WTC11 (cell line): ENCODE data around the gene GNL1. TPM values are rescaled to one million over a fixed set of nuclear protein-coding genes. Genes with fewer than 3 reads are reported as not detected.

Experiments
- ATAC-seq: fragments of 200-7000 bp; cut with Tn5 transposase; 2 replicates; pipeline ENCODE4 v1.10.0; 2021; ENCODE audit warnings: mild to moderate bottlenecking, moderate library complexity
- CTCF ChIA-PET: fragments of 300-600 bp; sonication (Branson Sonifier 250); formaldehyde crosslinking; loops from one replicate; lab custom pipeline; 2021; ENCODE audit warnings: antibody characterized with exemption; lab: Charles Lee
- POLR2A ChIA-PET: fragments of 350-600 bp; sonication (Branson Sonifier 250); formaldehyde crosslinking; loops from one replicate; lab custom pipeline; 2021; ENCODE audit warnings: antibody characterized with exemption; lab: Charles Lee
- DNase-seq: peaks from one replicate; pipeline ENCODE4 v3.0.0; 2021; ENCODE audit warnings: low spot score
- H3K27ac Mint-ChIP-seq: 2 replicates; pipeline ENCODE4 v1.8.0; 2021; ENCODE audit warnings: mixed read lengths
- H3K27me3 Mint-ChIP-seq: 2 replicates; pipeline ENCODE4 v1.8.0; 2021; ENCODE audit warnings: low read depth, mild to moderate bottlenecking, moderate library complexity, mixed read lengths
- H3K36me3 Mint-ChIP-seq: 2 replicates; pipeline ENCODE4 v1.8.0; 2021; ENCODE audit warnings: mixed read lengths
- H3K4me1 Mint-ChIP-seq: 2 replicates; pipeline ENCODE4 v1.8.0; 2022; ENCODE audit warnings: mixed read lengths
- H3K4me3 Mint-ChIP-seq: 2 replicates; pipeline ENCODE4 v1.8.0; 2021; ENCODE audit warnings: mild to moderate bottlenecking, moderate library complexity, mixed read lengths
- H3K9me3 Mint-ChIP-seq: 2 replicates; pipeline ENCODE4 v1.8.0; 2021; ENCODE audit warnings: mixed read lengths
- ATF1 ChIP-seq: sonication (generic); formaldehyde crosslinking; IDR thresholded peaks from 2 replicates; pipeline ENCODE4 v1.8.1; 2023; ENCODE audit warnings: mild to moderate bottlenecking, moderate library complexity, missing genetic modification reagents
- CBFB ChIP-seq: sonication (generic); formaldehyde crosslinking; IDR thresholded peaks from 2 replicates; pipeline ENCODE4 v1.8.1; 2022; ENCODE audit warnings: mild to moderate bottlenecking, low read depth, missing genetic modification reagents
- CREB1 ChIP-seq: sonication (generic); formaldehyde crosslinking; IDR thresholded peaks from 2 replicates; pipeline ENCODE4 v1.8.0; 2023; ENCODE audit warnings: mild to moderate bottlenecking, missing genetic modification reagents
- CTCF ChIP-seq: fragments of 200-600 bp; IDR thresholded peaks from 2 replicates; pipeline ENCODE4 v1.8.0; 2022; ENCODE audit warnings: antibody characterized with exemption
- ERG ChIP-seq: fragments of 250-450 bp; sonication (Bioruptor Pico); IDR thresholded peaks from 2 replicates; pipeline ENCODE4 v1.8.0; 2021; ENCODE audit warnings: mild to moderate bottlenecking
- MLX ChIP-seq: sonication (generic); formaldehyde crosslinking; IDR thresholded peaks from 2 replicates; pipeline ENCODE4 v1.8.1; 2023; ENCODE audit warnings: mild to moderate bottlenecking, missing genetic modification reagents, moderate library complexity
- SMAD4 ChIP-seq: sonication (generic); formaldehyde crosslinking; IDR thresholded peaks from 2 replicates; pipeline ENCODE4 v1.8.0; 2022; ENCODE audit warnings: mild to moderate bottlenecking, missing genetic modification reagents
- ZBTB21 ChIP-seq: sonication (generic); formaldehyde crosslinking; IDR thresholded peaks from 2 replicates; pipeline ENCODE4 v1.8.1; 2023; ENCODE audit warnings: mild to moderate bottlenecking, missing genetic modification reagents, borderline replicate concordance
- ZNF317 ChIP-seq: sonication (generic); formaldehyde crosslinking; IDR thresholded peaks from 2 replicates; pipeline ENCODE4 v1.8.1; 2023; ENCODE audit warnings: low read depth, mild to moderate bottlenecking, moderate library complexity, missing genetic modification reagents, borderline replicate concordance
- total RNA-seq: library from RNA; stranded (reverse); gene quantifications from 3 replicates; pipeline ENCODE4 v1.2.3, GENCODE V29; 2021
- TF ChIP-seq, protein P1 (sequence below): sonication (generic); formaldehyde crosslinking; IDR thresholded peaks from 2 replicates; pipeline ENCODE4 v1.8.0; 2022; ENCODE audit warnings: mild to moderate bottlenecking, missing genetic modification reagents
- TF ChIP-seq, protein P2 (sequence below): sonication (generic); formaldehyde crosslinking; conservative IDR thresholded peaks from 2 replicates; pipeline ENCODE4 v1.8.1; 2022; ENCODE audit warnings: mild to moderate bottlenecking, missing genetic modification reagents
- TF ChIP-seq, protein P3 (sequence below): fragments of 250-450 bp; sonication (Bioruptor Pico); conservative IDR thresholded peaks from 2 replicates; pipeline ENCODE4 v1.9.0; 2021; ENCODE audit warnings: mild to moderate bottlenecking
- TF ChIP-seq, protein P4 (sequence below): sonication (generic); formaldehyde crosslinking; IDR thresholded peaks from 2 replicates; pipeline ENCODE4 v1.8.1; 2022; ENCODE audit warnings: missing genetic modification reagents, borderline replicate concordance

Gene GNL1
- total RNA-seq, 1 experiment from 2014 or later: 85.7 TPM

DNA sequence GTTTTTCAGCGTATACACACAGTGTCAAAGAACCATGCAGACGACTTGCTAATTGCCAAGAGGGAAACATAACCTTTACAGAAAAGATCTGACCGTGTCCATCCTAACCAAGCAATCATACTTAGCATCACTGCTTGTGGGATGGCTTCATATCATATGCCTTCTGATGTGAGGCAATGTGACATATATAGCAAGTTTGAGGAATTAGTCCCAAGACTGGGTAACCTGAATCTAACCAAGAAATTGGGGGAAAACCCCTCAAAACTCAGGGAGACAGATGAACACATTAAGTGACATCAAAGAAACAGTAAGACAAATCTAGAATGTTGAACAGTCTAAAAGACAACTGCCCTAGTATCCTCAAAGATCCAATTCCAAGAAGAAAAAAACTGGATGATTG, 18.4 kb downstream of the GNL1 start:
- no peak for DNase-seq
- Mint-ChIP-seq H3K9me3 (no peaks in the 10 kb centered on the region), H3K4me3 (no peak overlapping the region), H3K4me1 (peaks cover 10% of the 10 kb centered on the region), H3K36me3 (no peaks in the 10 kb centered on the region)
- TF ChIP-seq CBFB (CRISPR knock-in tag): no peak
- TF ChIP-seq, protein P1, sequence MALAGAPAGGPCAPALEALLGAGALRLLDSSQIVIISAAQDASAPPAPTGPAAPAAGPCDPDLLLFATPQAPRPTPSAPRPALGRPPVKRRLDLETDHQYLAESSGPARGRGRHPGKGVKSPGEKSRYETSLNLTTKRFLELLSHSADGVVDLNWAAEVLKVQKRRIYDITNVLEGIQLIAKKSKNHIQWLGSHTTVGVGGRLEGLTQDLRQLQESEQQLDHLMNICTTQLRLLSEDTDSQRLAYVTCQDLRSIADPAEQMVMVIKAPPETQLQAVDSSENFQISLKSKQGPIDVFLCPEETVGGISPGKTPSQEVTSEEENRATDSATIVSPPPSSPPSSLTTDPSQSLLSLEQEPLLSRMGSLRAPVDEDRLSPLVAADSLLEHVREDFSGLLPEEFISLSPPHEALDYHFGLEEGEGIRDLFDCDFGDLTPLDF: no peak
- TF ChIP-seq, protein P2, sequence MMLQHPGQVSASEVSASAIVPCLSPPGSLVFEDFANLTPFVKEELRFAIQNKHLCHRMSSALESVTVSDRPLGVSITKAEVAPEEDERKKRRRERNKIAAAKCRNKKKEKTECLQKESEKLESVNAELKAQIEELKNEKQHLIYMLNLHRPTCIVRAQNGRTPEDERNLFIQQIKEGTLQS (CRISPR knock-in tag): no peak
- TF ChIP-seq, protein P3, sequence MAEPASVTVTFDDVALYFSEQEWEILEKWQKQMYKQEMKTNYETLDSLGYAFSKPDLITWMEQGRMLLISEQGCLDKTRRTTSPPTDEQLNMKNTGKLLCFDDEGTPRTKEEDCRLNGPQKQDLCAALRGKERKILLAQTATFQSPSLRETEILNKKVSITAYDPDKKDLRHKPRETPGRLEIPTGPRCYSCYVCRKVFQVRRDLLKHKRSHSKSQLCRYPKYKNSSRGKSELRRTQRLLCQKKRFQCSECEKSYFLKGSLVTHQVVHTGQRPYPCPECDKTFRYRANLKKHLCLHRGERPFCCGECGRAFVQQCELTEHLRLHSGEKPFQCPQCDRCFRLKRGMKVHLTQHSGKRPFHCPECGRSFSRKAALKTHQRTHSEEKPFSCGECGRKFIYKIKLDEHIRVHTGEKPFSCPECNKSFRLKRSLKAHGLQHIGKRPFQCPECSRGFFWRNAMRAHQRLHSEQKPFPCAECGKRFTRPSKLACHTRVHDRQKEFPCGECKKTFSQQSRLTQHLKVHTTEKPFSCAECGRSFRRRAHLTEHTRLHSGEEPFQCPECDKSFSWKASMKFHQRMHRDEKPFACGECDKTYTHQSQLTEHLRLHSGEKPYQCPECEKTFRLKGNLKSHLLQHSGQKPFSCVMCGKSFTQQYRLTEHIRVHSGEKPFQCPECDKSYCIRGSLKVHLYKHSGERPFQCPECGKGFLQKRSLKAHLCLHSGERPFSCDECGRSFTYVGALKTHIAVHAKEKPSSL: no peak
- TF ChIP-seq, protein P4, sequence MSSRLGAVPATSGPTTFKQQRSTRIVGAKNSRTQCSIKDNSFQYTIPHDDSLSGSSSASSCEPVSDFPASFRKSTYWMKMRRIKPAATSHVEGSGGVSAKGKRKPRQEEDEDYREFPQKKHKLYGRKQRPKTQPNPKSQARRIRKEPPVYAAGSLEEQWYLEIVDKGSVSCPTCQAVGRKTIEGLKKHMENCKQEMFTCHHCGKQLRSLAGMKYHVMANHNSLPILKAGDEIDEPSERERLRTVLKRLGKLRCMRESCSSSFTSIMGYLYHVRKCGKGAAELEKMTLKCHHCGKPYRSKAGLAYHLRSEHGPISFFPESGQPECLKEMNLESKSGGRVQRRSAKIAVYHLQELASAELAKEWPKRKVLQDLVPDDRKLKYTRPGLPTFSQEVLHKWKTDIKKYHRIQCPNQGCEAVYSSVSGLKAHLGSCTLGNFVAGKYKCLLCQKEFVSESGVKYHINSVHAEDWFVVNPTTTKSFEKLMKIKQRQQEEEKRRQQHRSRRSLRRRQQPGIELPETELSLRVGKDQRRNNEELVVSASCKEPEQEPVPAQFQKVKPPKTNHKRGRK (CRISPR knock-in tag): no peak
- TF ChIP-seq MLX: no peak
- TF ChIP-seq ERG (CRISPR knock-in tag): no peak
- no peak for TF ChIP-seq ZBTB21 (CRISPR knock-in tag)
- TF ChIP-seq CTCF: no peak
- TF ChIP-seq SMAD4: no peak
- no peak for TF ChIP-seq CREB1
- no peak for TF ChIP-seq ZNF317
- TF ChIP-seq, all 79 proteins: peak for 0
- no peak for ATAC-seq
- Mint-ChIP-seq H3K27ac (no peak overlapping the region), H3K27me3 (no peaks in the 10 kb centered on the region; the same call in 1 of the 2 replicates)
- POLR2A ChIA-PET: no interaction called here
- CTCF ChIA-PET: interaction anchor here (1.0 kb wide), 1 partner anchor 84 kb away, joined by 3 read pairs; no protein-coding TSS in a partner anchor

DNA sequence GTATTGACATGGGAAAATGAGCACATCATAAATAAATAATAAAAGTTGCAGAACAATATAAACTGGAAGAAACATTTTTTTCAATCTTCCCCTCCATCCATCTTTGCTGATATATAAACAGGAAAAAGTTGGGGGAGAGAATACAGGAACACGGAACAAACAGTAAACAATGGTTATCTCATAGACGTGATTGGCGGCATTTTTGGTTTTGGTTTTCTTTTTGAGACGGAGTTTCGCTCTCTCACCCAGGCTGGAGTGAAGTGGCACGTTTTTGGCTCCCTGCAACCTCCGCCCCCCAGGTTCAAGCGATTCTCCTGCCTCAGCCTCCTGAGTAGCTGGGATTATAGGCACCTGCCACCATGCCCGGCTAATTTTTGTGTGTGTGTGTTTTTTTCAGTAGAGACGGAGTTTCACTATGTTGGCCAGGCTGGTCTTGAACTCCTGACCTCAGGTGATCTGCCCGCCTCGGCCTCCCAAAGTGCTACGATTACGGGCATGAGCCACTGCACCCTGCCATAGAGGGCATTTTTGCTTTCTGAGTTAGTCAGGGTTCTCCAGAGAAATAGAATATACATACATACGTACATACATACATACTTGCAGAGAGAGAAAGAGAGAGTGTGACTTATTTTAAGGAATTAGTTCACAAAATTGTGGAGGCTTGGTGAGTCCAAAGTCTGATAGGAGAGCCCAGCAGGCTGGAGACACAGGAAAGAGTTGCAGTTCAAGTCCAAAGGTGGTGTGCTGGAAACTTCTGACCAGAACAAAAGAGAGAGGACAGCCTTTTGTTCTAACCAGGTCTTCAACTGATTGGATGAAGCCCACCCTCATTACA, 22.6 kb downstream of the GNL1 start:
- no peak for ATAC-seq
- Mint-ChIP-seq H3K27ac (no peak overlapping the region), H3K36me3 (no peaks in the 10 kb centered on the region), H3K9me3 (no peaks in the 10 kb centered on the region), H3K27me3 (no peaks in the 10 kb centered on the region; the same call in 1 of the 2 replicates), H3K4me3 (no peak overlapping the region), H3K4me1 (no peaks in the 10 kb centered on the region)
- POLR2A ChIA-PET: no interaction called here
- DNase-seq: no peak
- TF ChIP-seq ATF1 (CRISPR knock-in tag): no peak
- CTCF ChIA-PET: interaction anchor here (1.4 to 2.5 kb wide), 5 partner anchors 9 to 53 kb away, joined by 18 to 44 read pairs (median 40); no protein-coding TSS in a partner anchor
